H9 (cell line): Measurements from ENCODE around the gene KCNG2. TPM values are rescaled to one million over a fixed set of nuclear protein-coding genes. Genes with fewer than 3 reads are reported as not detected.
"Not testable (repeated sequence)": the region's sequence is repeated elsewhere in the genome, so short reads cannot be mapped to it uniquely, and the experiment has no call there.

Experiments
- DNase-seq: peaks from one replicate; pipeline ENCODE4 v3.0.0-alpha.2; 2017
- H2AFZ ChIP-seq: one replicate; pipeline ENCODE4 v1.6.1; 2013; ENCODE audit warnings: mild to moderate bottlenecking, low read length, control low read depth, moderate library complexity
- H2AK5ac ChIP-seq: 2 replicates; pipeline ENCODE4 v1.6.1; 2013; ENCODE audit warnings: low read length, control low read depth, mixed read lengths; ENCODE audit not compliant: insufficient read length
- H2BK120ac ChIP-seq: one replicate; pipeline ENCODE4 v1.6.1; 2013; ENCODE audit warnings: low read depth, mild to moderate bottlenecking, low read length, control low read depth, inconsistent platforms; ENCODE audit not compliant: poor library complexity, severe bottlenecking
- H2BK12ac ChIP-seq: 2 replicates; pipeline ENCODE4 v1.6.1; 2013; ENCODE audit warnings: low read length, control low read depth, mixed read lengths, low read depth; ENCODE audit not compliant: insufficient read length
- H2BK15ac ChIP-seq: 2 replicates; pipeline ENCODE4 v1.6.1; 2013; ENCODE audit warnings: low read depth, low read length, control low read depth
- H2BK20ac ChIP-seq: one replicate; pipeline ENCODE4 v1.6.1; 2013; ENCODE audit warnings: low read depth, mild to moderate bottlenecking, low read length, control low read depth, inconsistent platforms; ENCODE audit not compliant: poor library complexity, severe bottlenecking
- H2BK5ac ChIP-seq: 2 replicates; pipeline ENCODE4 v1.6.1; 2013; ENCODE audit warnings: low read length, control low read depth, mixed read lengths; ENCODE audit not compliant: insufficient read length
- H3K14ac ChIP-seq: 2 replicates; pipeline ENCODE4 v1.6.1; 2013; ENCODE audit warnings: low read length, control low read depth; ENCODE audit not compliant: insufficient read depth
- H3K18ac ChIP-seq: 2 replicates; pipeline ENCODE4 v1.6.1; 2013; ENCODE audit warnings: low read depth, mild to moderate bottlenecking, mixed read lengths, low read length, control low read depth; ENCODE audit not compliant: insufficient read length
- H3K23ac ChIP-seq: 2 replicates; pipeline ENCODE4 v1.6.1; 2013; ENCODE audit warnings: low read length, control low read depth, mixed read lengths, low read depth; ENCODE audit not compliant: insufficient read length
- H3K23me2 ChIP-seq: 2 replicates; pipeline ENCODE4 v1.6.1; 2013; ENCODE audit warnings: low read depth, mild to moderate bottlenecking, mixed read lengths, low read length, control low read depth; ENCODE audit not compliant: insufficient read length, poor library complexity, severe bottlenecking
- H3K27ac ChIP-seq: 2 replicates; pipeline ENCODE4 v1.5.1; 2013; ENCODE audit warnings: low read length, control low read depth, mixed read lengths, low read depth; ENCODE audit not compliant: insufficient read length
- H3K27me3 ChIP-seq: 2 replicates; pipeline ENCODE4 v1.6.1; 2013; ENCODE audit warnings: low read length, control low read depth, inconsistent platforms; ENCODE audit not compliant: insufficient read depth
- H3K4ac ChIP-seq: 2 replicates; pipeline ENCODE4 v1.6.1; 2013; ENCODE audit warnings: low read depth, mild to moderate bottlenecking, control low read depth, inconsistent platforms, low read length, moderate library complexity
- H3K4me1 ChIP-seq: 2 replicates; pipeline ENCODE4 v1.6.1; 2013; ENCODE audit warnings: low read length, control low read depth, inconsistent platforms; ENCODE audit not compliant: insufficient read depth
- H3K4me2 ChIP-seq: 2 replicates; pipeline ENCODE4 v1.6.1; 2013; ENCODE audit warnings: low read length, control low read depth, mixed read lengths; ENCODE audit not compliant: insufficient read length, insufficient read depth
- H3K56ac ChIP-seq: 2 replicates; pipeline ENCODE4 v1.6.1; 2013; ENCODE audit warnings: low read depth, mild to moderate bottlenecking, mixed read lengths, low read length, control low read depth; ENCODE audit not compliant: insufficient read length
- H3K79me1 ChIP-seq: 2 replicates; pipeline ENCODE4 v1.6.1; 2013; ENCODE audit warnings: low read depth, mild to moderate bottlenecking, moderate library complexity, low read length, control low read depth, inconsistent platforms; ENCODE audit not compliant: insufficient read depth, poor library complexity, severe bottlenecking
- H3K79me2 ChIP-seq: 2 replicates; pipeline ENCODE4 v1.6.1; 2013; ENCODE audit warnings: low read length, control low read depth, inconsistent platforms; ENCODE audit not compliant: insufficient read depth
- H3K9ac ChIP-seq: 2 replicates; pipeline ENCODE4 v1.6.1; 2013; ENCODE audit warnings: low read length, control low read depth, mixed read lengths; ENCODE audit not compliant: insufficient read length; ENCODE audit errors: extremely low read depth
- H3K9me3 ChIP-seq: one replicate; pipeline ENCODE4 v1.6.1; 2013; ENCODE audit warnings: low read depth, low read length, inconsistent platforms; ENCODE audit not compliant: control insufficient read depth
- H3T11ph ChIP-seq: one replicate; pipeline ENCODE4 v1.6.1; 2013; ENCODE audit warnings: mild to moderate bottlenecking, low read length, control low read depth, inconsistent platforms
- H4K20me1 ChIP-seq: one replicate; pipeline ENCODE4 v1.6.1; 2013; ENCODE audit not compliant: control insufficient read depth, insufficient read length, insufficient read depth
- H4K5ac ChIP-seq: 2 replicates; pipeline ENCODE4 v1.6.1; 2013; ENCODE audit warnings: low read depth, mild to moderate bottlenecking, mixed read lengths, low read length, control low read depth; ENCODE audit not compliant: insufficient read length
- H4K8ac ChIP-seq: replicated peaks from 2 replicates; pipeline ENCODE4 v1.6.1; 2013; ENCODE audit warnings: low read length, control low read depth, mixed read lengths, low read depth; ENCODE audit not compliant: insufficient read length
- H4K91ac ChIP-seq: 2 replicates; pipeline ENCODE4 v1.6.1; 2013; ENCODE audit warnings: low read depth, mild to moderate bottlenecking, moderate library complexity, mixed read lengths, low read length, control low read depth; ENCODE audit not compliant: insufficient read length
- H3K27ac Mint-ChIP-seq, 3 experiments: 2 replicates in 2 of 3; 3 replicates in 1 of 3; pipeline ENCODE4 v1.8.0; 2020 to 2021; ENCODE audit warnings: mixed read lengths in 3 of 3, mild to moderate bottlenecking in 1 of 3, moderate library complexity in 1 of 3
- H3K27me3 Mint-ChIP-seq: 2 replicates; pipeline ENCODE4 v1.8.0; 2021; ENCODE audit warnings: low read depth, mild to moderate bottlenecking, moderate library complexity, mixed read lengths
- H3K36me3 Mint-ChIP-seq, 3 experiments: 2 replicates in 2 of 3; 3 replicates in 1 of 3; pipeline ENCODE4 v1.8.0; 2020 to 2021; ENCODE audit warnings: low read depth in 3 of 3, mixed read lengths in 3 of 3; ENCODE audit not compliant: insufficient read depth in 1 of 3
- H3K4me1 Mint-ChIP-seq, 2 experiments: 2 replicates each; pipeline ENCODE4 v1.8.0; 2020; ENCODE audit warnings: mixed read lengths in 2 of 2
- H3K4me3 Mint-ChIP-seq, 2 experiments: 2 replicates in 1 of 2; 3 replicates in 1 of 2; pipeline ENCODE4 v1.8.0; 2020 to 2021; ENCODE audit warnings: mild to moderate bottlenecking in 2 of 2, mixed read lengths in 2 of 2, moderate library complexity in 1 of 2
- H3K9me3 Mint-ChIP-seq, 2 experiments: 2 replicates in 1 of 2; 3 replicates in 1 of 2; pipeline ENCODE4 v1.8.0; 2020; ENCODE audit warnings: mild to moderate bottlenecking in 2 of 2, mixed read lengths in 2 of 2, moderate library complexity in 1 of 2
- CTCF ChIP-seq: fragments of 200-600 bp; sonication (generic); conservative IDR thresholded peaks from 3 replicates; pipeline ENCODE4 v1.8.0; 2021; ENCODE audit warnings: antibody characterized with exemption, mild to moderate bottlenecking
- WGBS: extraction: QIAGEN DNeasy Blood & Tissue Kit; methylation state at CpG from one replicate; pipeline ENCODE4 v1.1.7; 2013; ENCODE audit warnings: missing lambda C conversion rate, low lambda C conversion rate, mixed read lengths; ENCODE audit not compliant: insufficient read length; ENCODE audit errors: extremely low coverage; 5-methylcytosine and 5-hydroxymethylcytosine counted together
- total RNA-seq: library from RNA; stranded (reverse); gene quantifications from 2 replicates; pipeline ENCODE4 v1.2.1, GENCODE V29; 2021

KCNG2 gene
- total RNA-seq, 1 experiment from 2014 or later, result 0.15 TPM

- H2BK120ac ChIP-seq, H3K27ac ChIP-seq, H3K18ac ChIP-seq, H3T11ph ChIP-seq, H4K5ac ChIP-seq, H3K14ac ChIP-seq, H3K23me2 ChIP-seq, H3K9me3 Mint-ChIP-seq, H2AFZ ChIP-seq, H2BK20ac ChIP-seq, H3K4me2 ChIP-seq, H3K4me3 Mint-ChIP-seq, H4K91ac ChIP-seq, H3K4me1 Mint-ChIP-seq, H4K20me1 ChIP-seq, H2BK12ac ChIP-seq, H2AK5ac ChIP-seq, H3K4me1 ChIP-seq, H2BK5ac ChIP-seq, H3K9ac ChIP-seq, H3K4ac ChIP-seq, H3K27me3 Mint-ChIP-seq, H3K79me2 ChIP-seq, DNase-seq, H3K27ac Mint-ChIP-seq, H3K27me3 ChIP-seq, H4K8ac ChIP-seq, H3K9me3 ChIP-seq, H3K79me1 ChIP-seq, H3K56ac ChIP-seq, H3K23ac ChIP-seq, H2BK15ac ChIP-seq: not testable (repeated sequence)
- no CpG with 5 or more reads among the region's 20 CpGs for WGBS
- TF ChIP-seq CTCF, result peak; percentile 58
- H3K36me3 Mint-ChIP-seq, result peaks cover 19 to 40% (median 31%) of the 10 kb centered on the region in 3 experiments
Observed at GRCh38 chr18:79751918-79752578, 45.7 kb upstream of the KCNG2 start.
